H9 (cell line): ENCODE data around the gene SLC4A3. TPM values are rescaled to one million over a fixed set of nuclear protein-coding genes. Genes with fewer than 3 reads are reported as not detected.

Source experiments
- DNase-seq: peaks from one replicate; pipeline ENCODE4 v3.0.0-alpha.2; 2017
- H2AFZ ChIP-seq: one replicate; pipeline ENCODE4 v1.6.1; 2013; ENCODE audit warnings: mild to moderate bottlenecking, low read length, control low read depth, moderate library complexity
- H2AK5ac ChIP-seq: 2 replicates; pipeline ENCODE4 v1.6.1; 2013; ENCODE audit warnings: low read length, control low read depth, mixed read lengths; ENCODE audit not compliant: insufficient read length
- H2BK120ac ChIP-seq: one replicate; pipeline ENCODE4 v1.6.1; 2013; ENCODE audit warnings: low read depth, mild to moderate bottlenecking, low read length, control low read depth, inconsistent platforms; ENCODE audit not compliant: poor library complexity, severe bottlenecking
- H2BK12ac ChIP-seq: 2 replicates; pipeline ENCODE4 v1.6.1; 2013; ENCODE audit warnings: low read length, control low read depth, mixed read lengths, low read depth; ENCODE audit not compliant: insufficient read length
- H2BK15ac ChIP-seq: 2 replicates; pipeline ENCODE4 v1.6.1; 2013; ENCODE audit warnings: low read depth, low read length, control low read depth
- H2BK20ac ChIP-seq: one replicate; pipeline ENCODE4 v1.6.1; 2013; ENCODE audit warnings: low read depth, mild to moderate bottlenecking, low read length, control low read depth, inconsistent platforms; ENCODE audit not compliant: poor library complexity, severe bottlenecking
- H2BK5ac ChIP-seq: 2 replicates; pipeline ENCODE4 v1.6.1; 2013; ENCODE audit warnings: low read length, control low read depth, mixed read lengths; ENCODE audit not compliant: insufficient read length
- H3K14ac ChIP-seq: 2 replicates; pipeline ENCODE4 v1.6.1; 2013; ENCODE audit warnings: low read length, control low read depth; ENCODE audit not compliant: insufficient read depth
- H3K18ac ChIP-seq: 2 replicates; pipeline ENCODE4 v1.6.1; 2013; ENCODE audit warnings: low read depth, mild to moderate bottlenecking, mixed read lengths, low read length, control low read depth; ENCODE audit not compliant: insufficient read length
- H3K23ac ChIP-seq: 2 replicates; pipeline ENCODE4 v1.6.1; 2013; ENCODE audit warnings: low read length, control low read depth, mixed read lengths, low read depth; ENCODE audit not compliant: insufficient read length
- H3K23me2 ChIP-seq: 2 replicates; pipeline ENCODE4 v1.6.1; 2013; ENCODE audit warnings: low read depth, mild to moderate bottlenecking, mixed read lengths, low read length, control low read depth; ENCODE audit not compliant: insufficient read length, poor library complexity, severe bottlenecking
- H3K27ac ChIP-seq: 2 replicates; pipeline ENCODE4 v1.5.1; 2013; ENCODE audit warnings: low read length, control low read depth, mixed read lengths, low read depth; ENCODE audit not compliant: insufficient read length
- H3K27me3 ChIP-seq: 2 replicates; pipeline ENCODE4 v1.6.1; 2013; ENCODE audit warnings: low read length, control low read depth, inconsistent platforms; ENCODE audit not compliant: insufficient read depth
- H3K4ac ChIP-seq: 2 replicates; pipeline ENCODE4 v1.6.1; 2013; ENCODE audit warnings: low read depth, mild to moderate bottlenecking, control low read depth, inconsistent platforms, low read length, moderate library complexity
- H3K4me1 ChIP-seq: 2 replicates; pipeline ENCODE4 v1.6.1; 2013; ENCODE audit warnings: low read length, control low read depth, inconsistent platforms; ENCODE audit not compliant: insufficient read depth
- H3K4me2 ChIP-seq: 2 replicates; pipeline ENCODE4 v1.6.1; 2013; ENCODE audit warnings: low read length, control low read depth, mixed read lengths; ENCODE audit not compliant: insufficient read length, insufficient read depth
- H3K56ac ChIP-seq: 2 replicates; pipeline ENCODE4 v1.6.1; 2013; ENCODE audit warnings: low read depth, mild to moderate bottlenecking, mixed read lengths, low read length, control low read depth; ENCODE audit not compliant: insufficient read length
- H3K79me1 ChIP-seq: 2 replicates; pipeline ENCODE4 v1.6.1; 2013; ENCODE audit warnings: low read depth, mild to moderate bottlenecking, moderate library complexity, low read length, control low read depth, inconsistent platforms; ENCODE audit not compliant: insufficient read depth, poor library complexity, severe bottlenecking
- H3K79me2 ChIP-seq: 2 replicates; pipeline ENCODE4 v1.6.1; 2013; ENCODE audit warnings: low read length, control low read depth, inconsistent platforms; ENCODE audit not compliant: insufficient read depth
- H3K9ac ChIP-seq: 2 replicates; pipeline ENCODE4 v1.6.1; 2013; ENCODE audit warnings: low read length, control low read depth, mixed read lengths; ENCODE audit not compliant: insufficient read length; ENCODE audit errors: extremely low read depth
- H3K9me3 ChIP-seq: one replicate; pipeline ENCODE4 v1.6.1; 2013; ENCODE audit warnings: low read depth, low read length, inconsistent platforms; ENCODE audit not compliant: control insufficient read depth
- H3T11ph ChIP-seq: one replicate; pipeline ENCODE4 v1.6.1; 2013; ENCODE audit warnings: mild to moderate bottlenecking, low read length, control low read depth, inconsistent platforms
- H4K20me1 ChIP-seq: one replicate; pipeline ENCODE4 v1.6.1; 2013; ENCODE audit not compliant: control insufficient read depth, insufficient read length, insufficient read depth
- H4K5ac ChIP-seq: 2 replicates; pipeline ENCODE4 v1.6.1; 2013; ENCODE audit warnings: low read depth, mild to moderate bottlenecking, mixed read lengths, low read length, control low read depth; ENCODE audit not compliant: insufficient read length
- H4K8ac ChIP-seq: replicated peaks from 2 replicates; pipeline ENCODE4 v1.6.1; 2013; ENCODE audit warnings: low read length, control low read depth, mixed read lengths, low read depth; ENCODE audit not compliant: insufficient read length
- H4K91ac ChIP-seq: 2 replicates; pipeline ENCODE4 v1.6.1; 2013; ENCODE audit warnings: low read depth, mild to moderate bottlenecking, moderate library complexity, mixed read lengths, low read length, control low read depth; ENCODE audit not compliant: insufficient read length
- H3K27ac Mint-ChIP-seq, 3 experiments: 2 replicates in 2 of 3; 3 replicates in 1 of 3; pipeline ENCODE4 v1.8.0; 2020 to 2021; ENCODE audit warnings: mixed read lengths in 3 of 3, mild to moderate bottlenecking in 1 of 3, moderate library complexity in 1 of 3
- H3K27me3 Mint-ChIP-seq: 2 replicates; pipeline ENCODE4 v1.8.0; 2021; ENCODE audit warnings: low read depth, mild to moderate bottlenecking, moderate library complexity, mixed read lengths
- H3K36me3 Mint-ChIP-seq, 3 experiments: 2 replicates in 2 of 3; 3 replicates in 1 of 3; pipeline ENCODE4 v1.8.0; 2020 to 2021; ENCODE audit warnings: low read depth in 3 of 3, mixed read lengths in 3 of 3; ENCODE audit not compliant: insufficient read depth in 1 of 3
- H3K4me1 Mint-ChIP-seq, 2 experiments: 2 replicates each; pipeline ENCODE4 v1.8.0; 2020; ENCODE audit warnings: mixed read lengths in 2 of 2
- H3K4me3 Mint-ChIP-seq, 2 experiments: 2 replicates in 1 of 2; 3 replicates in 1 of 2; pipeline ENCODE4 v1.8.0; 2020 to 2021; ENCODE audit warnings: mild to moderate bottlenecking in 2 of 2, mixed read lengths in 2 of 2, moderate library complexity in 1 of 2
- H3K9me3 Mint-ChIP-seq, 2 experiments: 2 replicates in 1 of 2; 3 replicates in 1 of 2; pipeline ENCODE4 v1.8.0; 2020; ENCODE audit warnings: mild to moderate bottlenecking in 2 of 2, mixed read lengths in 2 of 2, moderate library complexity in 1 of 2
- WGBS: extraction: QIAGEN DNeasy Blood & Tissue Kit; methylation state at CpG from one replicate; pipeline ENCODE4 v1.1.7; 2013; ENCODE audit warnings: missing lambda C conversion rate, low lambda C conversion rate, mixed read lengths; ENCODE audit not compliant: insufficient read length; ENCODE audit errors: extremely low coverage; 5-methylcytosine and 5-hydroxymethylcytosine counted together
- total RNA-seq: library from RNA; stranded (reverse); gene quantifications from 2 replicates; pipeline ENCODE4 v1.2.1, GENCODE V29; 2021
- TF ChIP-seq, protein P1 (sequence below): fragments of 200-600 bp; sonication (generic); conservative IDR thresholded peaks from 3 replicates; pipeline ENCODE4 v1.8.0; 2021; ENCODE audit warnings: antibody characterized with exemption, mild to moderate bottlenecking

SLC4A3 gene
- total RNA-seq, 1 experiment from 2014 or later = 11.1 TPM

DNA sequence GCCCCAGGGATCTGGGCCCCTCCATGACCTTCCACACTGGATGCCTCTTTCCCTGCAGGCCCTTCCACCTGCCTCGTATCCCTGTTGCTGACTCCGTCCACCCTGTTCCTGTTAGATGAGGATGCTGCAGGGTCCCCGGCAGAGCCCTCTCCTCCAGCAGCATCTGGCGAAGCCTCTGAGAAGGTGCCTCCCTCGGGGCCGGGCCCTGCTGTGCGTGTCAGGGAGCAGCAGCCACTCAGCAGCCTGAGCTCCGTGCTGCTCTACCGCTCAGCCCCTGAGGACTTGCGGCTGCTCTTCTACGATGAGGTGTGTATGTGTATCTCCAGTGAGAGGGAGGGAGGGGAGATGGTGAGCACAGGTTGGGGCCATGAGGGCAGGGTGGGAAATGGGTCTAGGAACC, 12.4 kb upstream of the SLC4A3 start:
- no CpG with 5 or more reads among the region's 11 CpGs for WGBS
- no peaks in the 10 kb centered on the region for H3K27me3 Mint-ChIP-seq
- TF ChIP-seq, protein P1, sequence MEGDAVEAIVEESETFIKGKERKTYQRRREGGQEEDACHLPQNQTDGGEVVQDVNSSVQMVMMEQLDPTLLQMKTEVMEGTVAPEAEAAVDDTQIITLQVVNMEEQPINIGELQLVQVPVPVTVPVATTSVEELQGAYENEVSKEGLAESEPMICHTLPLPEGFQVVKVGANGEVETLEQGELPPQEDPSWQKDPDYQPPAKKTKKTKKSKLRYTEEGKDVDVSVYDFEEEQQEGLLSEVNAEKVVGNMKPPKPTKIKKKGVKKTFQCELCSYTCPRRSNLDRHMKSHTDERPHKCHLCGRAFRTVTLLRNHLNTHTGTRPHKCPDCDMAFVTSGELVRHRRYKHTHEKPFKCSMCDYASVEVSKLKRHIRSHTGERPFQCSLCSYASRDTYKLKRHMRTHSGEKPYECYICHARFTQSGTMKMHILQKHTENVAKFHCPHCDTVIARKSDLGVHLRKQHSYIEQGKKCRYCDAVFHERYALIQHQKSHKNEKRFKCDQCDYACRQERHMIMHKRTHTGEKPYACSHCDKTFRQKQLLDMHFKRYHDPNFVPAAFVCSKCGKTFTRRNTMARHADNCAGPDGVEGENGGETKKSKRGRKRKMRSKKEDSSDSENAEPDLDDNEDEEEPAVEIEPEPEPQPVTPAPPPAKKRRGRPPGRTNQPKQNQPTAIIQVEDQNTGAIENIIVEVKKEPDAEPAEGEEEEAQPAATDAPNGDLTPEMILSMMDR = no peak

More for the DNA sequence above, 12.4 kb upstream of the SLC4A3 start:
- H3K4ac ChIP-seq = no peak overlapping the region
- no peak overlapping the region for H2BK20ac ChIP-seq
- Mint-ChIP-seq H3K27ac (no peak overlapping the region; a peak in 2 of 7 replicates), H3K4me3 (no peak overlapping the region), H3K4me1 (peaks cover 2 to 3% of the 10 kb centered on the region in 2 experiments; a peak in 3 of 4 replicates), H3K36me3 (peaks cover 3 to 27% (median 7%) of the 10 kb centered on the region in 3 experiments; a peak in 5 of 7 replicates), H3K9me3 (no peaks in the 10 kb centered on the region)
- H3K4me1 ChIP-seq = no peaks in the 10 kb centered on the region
- H2BK15ac ChIP-seq = no peak overlapping the region
- H2BK12ac ChIP-seq = no peak overlapping the region
- no peak overlapping the region for H4K5ac ChIP-seq
- no peaks in the 10 kb centered on the region for H3K27me3 ChIP-seq
- H3K9ac ChIP-seq = no peak overlapping the region
- H3K79me1 ChIP-seq = no peaks in the 10 kb centered on the region
- no peak overlapping the region for H3T11ph ChIP-seq
- H4K91ac ChIP-seq = no peak overlapping the region
- H3K18ac ChIP-seq = no peak overlapping the region
- H3K23ac ChIP-seq = no peak overlapping the region
- no peak overlapping the region for H2BK5ac ChIP-seq
- no peak overlapping the region for H2BK120ac ChIP-seq
- H2AFZ ChIP-seq = no peak overlapping the region
- no peaks in the 10 kb centered on the region for H3K9me3 ChIP-seq
- no peak overlapping the region for H2AK5ac ChIP-seq
- H3K4me2 ChIP-seq = no peak overlapping the region
- no peak overlapping the region for H3K56ac ChIP-seq
- no peak overlapping the region for H3K14ac ChIP-seq
- H3K27ac ChIP-seq = no peak overlapping the region
- H3K79me2 ChIP-seq = no peaks in the 10 kb centered on the region
- no peak for DNase-seq
- no peaks in the 10 kb centered on the region for H3K23me2 ChIP-seq
- no peak overlapping the region for H4K8ac ChIP-seq
- H4K20me1 ChIP-seq = no peaks in the 10 kb centered on the region
